Cerebellar cortex (tissue), 1 donor: ENCODE measurements around the gene TARS3.

ENCODE experiments used
- DNase-seq: peaks from one replicate; pipeline ENCODE4 v3.0.0-alpha.2; 2015; ENCODE audit warnings: low spot score

The TARS3 gene

GRCh38 chr15:101621961-101622360 lies 102.3 kb downstream of the TARS3 start:
- DNase-seq, result no peak

GRCh38 chr15:101620671-101621070 lies 103.6 kb downstream of the TARS3 start:
- no peak for DNase-seq

- no peak for DNase-seq
Measured at GRCh38 chr15:101619615-101619865, 104.7 kb downstream of the TARS3 start.

- no peak for DNase-seq
Measured at GRCh38 chr15:101618851-101619614, 105.2 kb downstream of the TARS3 start.

- DNase-seq, result no peak
Measured at GRCh38 chr15:101618076-101618475, 106.2 kb downstream of the TARS3 start.

GRCh38 chr15:101617390-101617965 lies 106.8 kb downstream of the TARS3 start:
- no peak for DNase-seq

- no peak for DNase-seq
Measured at GRCh38 chr15:101615986-101616848, 108.1 kb downstream of the TARS3 start.

- DNase-seq, result no peak
Measured at GRCh38 chr15:101615414-101615985, 108.8 kb downstream of the TARS3 start.

- no peak for DNase-seq
Measured at GRCh38 chr15:101614761-101615160, 109.5 kb downstream of the TARS3 start.

- no peak for DNase-seq
Measured at GRCh38 chr15:101614001-101614585, 110.2 kb downstream of the TARS3 start.

- DNase-seq, result peak; percentile 16
Measured at GRCh38 chr15:101613130-101614000, 110.9 kb downstream of the TARS3 start.

GRCh38 chr15:101612676-101613075 lies 111.6 kb downstream of the TARS3 start:
- no peak for DNase-seq

- DNase-seq, result no peak
Measured at GRCh38 chr15:101611580-101612299, 112.5 kb downstream of the TARS3 start.

GRCh38 chr15:101611007-101611406 lies 113.3 kb downstream of the TARS3 start:
- no peak for DNase-seq

GRCh38 chr15:101610611-101611000 lies 113.7 kb downstream of the TARS3 start:
- no peak for DNase-seq

GRCh38 chr15:101609742-101610610 lies 114.3 kb downstream of the TARS3 start:
- DNase-seq, result no peak

- no peak for DNase-seq
Measured at GRCh38 chr15:101608201-101608600, 116.1 kb downstream of the TARS3 start.

- no peak for DNase-seq
Measured at GRCh38 chr15:101607108-101607507, 117.2 kb downstream of the TARS3 start.

- DNase-seq, result no peak
Measured at GRCh38 chr15:101604124-101604874, 120.0 kb downstream of the TARS3 start.
